Measurements from ENCODE around the gene LDHB. TPM values are rescaled to one million over a fixed set of nuclear protein-coding genes. Genes with fewer than 3 reads are reported as not detected.

LDHB gene
- polyA plus RNA-seq, 1 of the 3 experiments (the other 2 are of a cell fraction): 469 TPM

DNA sequence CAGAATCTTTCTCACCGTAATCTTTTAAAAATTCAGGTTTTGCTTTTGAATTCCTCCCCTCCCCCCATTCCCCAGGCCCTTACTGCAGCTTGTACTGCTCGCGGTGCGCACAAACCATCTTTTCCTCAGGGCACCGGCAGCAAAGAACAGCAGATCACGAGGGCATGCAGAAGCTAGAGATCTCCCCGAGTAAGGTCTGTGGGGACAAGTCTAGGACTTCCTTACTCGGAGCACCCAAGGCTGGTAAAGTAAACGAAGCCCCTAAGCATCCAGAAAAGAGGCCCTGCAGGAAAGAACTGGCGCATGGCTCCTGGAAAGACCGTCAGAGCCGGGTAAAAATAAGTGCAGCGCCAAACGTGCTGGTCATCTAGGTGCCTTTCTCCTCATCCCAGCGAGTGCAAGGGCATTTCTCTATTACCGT lies 727 bp downstream of the LDHB start:
- peak; percentile 38 for DNase-seq
- peaks cover 30 to 31% of the 10 kb centered on the region in 2 experiments for H3K36me3 ChIP-seq (replicated peaks in 1 of 2; ENCODE audit: control insufficient read depth in 1 of 2, insufficient read depth in 2 of 2, low read length in 1 of 2)
- no peak for TF ChIP-seq MXI1 (IDR thresholded peaks at IDR 0.05; ENCODE audit: low read depth, low read length)
- TF ChIP-seq, protein P1, sequence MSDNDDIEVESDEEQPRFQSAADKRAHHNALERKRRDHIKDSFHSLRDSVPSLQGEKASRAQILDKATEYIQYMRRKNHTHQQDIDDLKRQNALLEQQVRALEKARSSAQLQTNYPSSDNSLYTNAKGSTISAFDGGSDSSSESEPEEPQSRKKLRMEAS (IDR thresholded peaks at IDR 0.05; ENCODE audit: low read depth): no peak
- H3K9me2 ChIP-seq: no peaks in the 10 kb centered on the region
- WGBS (ENCODE audit: low lambda C conversion rate): 2% methylated on average over 16 of the region's 16 CpGs
- H3K79me2 ChIP-seq (ENCODE audit: insufficient read depth): peaks cover 56% of the 10 kb centered on the region
- peaks cover 4% of the 10 kb centered on the region; the same call in 1 of the 2 replicates for H4K20me1 ChIP-seq (ENCODE audit: insufficient read depth)
- CTCF ChIA-PET: interaction anchor here (1.0 to 1.5 kb wide), 3 partner anchors 10 to 41 kb away, joined by 3 to 7 read pairs (median 3); no protein-coding TSS in a partner anchor
- H3K9ac ChIP-seq: peak overlapping the region; percentile 86
- peak overlapping the region; percentile 91 to 95 for H3K4me3 ChIP-seq (ENCODE audit: low read depth in 2 of 2, low read length in 1 of 2)
- H3K27me3 ChIP-seq (ENCODE audit: insufficient read depth): peaks cover 6% of the 10 kb centered on the region; the same call in 1 of the 2 replicates
- H2AFZ ChIP-seq (ENCODE audit: low read depth): peak overlapping the region; percentile 94; the same call in 1 of the 2 replicates
- H3F3A ChIP-seq (replicated peaks; ENCODE audit: insufficient read depth): no peaks in the 10 kb centered on the region
- POLR2A ChIA-PET: interaction anchor here (1.0 to 1.8 kb wide), 5 partner anchors 8 to 219 kb away, joined by 3 to 7 read pairs (median 4); partner anchors contain the start of genes GOLT1B, PYROXD1 and RECQL
- peak overlapping the region; percentile 75 to 93 for H3K27ac ChIP-seq (ENCODE audit: low read depth in 2 of 2, low read length in 1 of 2)
- peaks cover 0 to 17% of the 10 kb centered on the region in 2 experiments; a peak in 3 of 4 replicates for H3K4me1 ChIP-seq (ENCODE audit: control insufficient read depth in 1 of 2, insufficient read depth in 2 of 2, low read depth in 1 of 2, low read length in 1 of 2)
- no peaks in the 10 kb centered on the region for H3K9me3 ChIP-seq
- H3K4me2 ChIP-seq: peak overlapping the region; percentile 94

DNA sequence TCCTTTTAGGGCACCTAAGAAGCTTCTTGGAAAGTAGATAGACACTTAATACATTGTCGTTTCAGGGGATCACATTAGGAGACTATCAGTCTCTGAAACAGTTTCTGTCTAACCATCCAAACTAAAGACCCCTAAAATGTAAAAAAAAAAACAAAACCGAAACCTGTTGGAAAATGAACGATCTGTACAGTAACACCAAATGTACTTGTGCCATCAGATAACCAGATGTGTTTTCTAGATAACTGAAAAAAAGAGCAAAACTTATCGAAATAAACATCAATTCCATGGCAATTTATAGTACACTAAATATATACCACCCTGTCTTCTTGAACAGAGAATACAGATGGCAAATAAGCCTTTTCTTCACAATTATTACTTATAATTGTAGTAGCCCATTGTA lies 2.1 kb downstream of the LDHB start:
- CTCF ChIA-PET: interaction anchor here (0.6 to 1.0 kb wide), 2 partner anchors 25 to 334 kb away, joined by 3 to 4 read pairs; no protein-coding TSS in a partner anchor
- peaks cover 63% of the 10 kb centered on the region for H3K79me2 ChIP-seq (ENCODE audit: insufficient read depth)
- 46% methylated on average over 4 of the region's 4 CpGs for WGBS (ENCODE audit: low lambda C conversion rate)
- TF ChIP-seq FOSL2 (IDR thresholded peaks at IDR 0.05; ENCODE audit: borderline replicate concordance, low read depth) (no peak), RAD21 (IDR thresholded peaks at IDR 0.05; ENCODE audit: low read length) (no peak), RXRA (IDR thresholded peaks at IDR 0.05; ENCODE audit: borderline replicate concordance, low read depth) (no peak), MEF2A (IDR thresholded peaks at IDR 0.05; ENCODE audit: borderline replicate concordance, low read depth) (no peak), FOXM1 (IDR thresholded peaks at IDR 0.05; ENCODE audit: low read depth) (no peak), SMC3 (IDR thresholded peaks at IDR 0.05; ENCODE audit: low read depth, low read length) (no peak), RCOR1 (IDR thresholded peaks at IDR 0.05; ENCODE audit: low read length) (no peak)
- TF ChIP-seq, protein P2, sequence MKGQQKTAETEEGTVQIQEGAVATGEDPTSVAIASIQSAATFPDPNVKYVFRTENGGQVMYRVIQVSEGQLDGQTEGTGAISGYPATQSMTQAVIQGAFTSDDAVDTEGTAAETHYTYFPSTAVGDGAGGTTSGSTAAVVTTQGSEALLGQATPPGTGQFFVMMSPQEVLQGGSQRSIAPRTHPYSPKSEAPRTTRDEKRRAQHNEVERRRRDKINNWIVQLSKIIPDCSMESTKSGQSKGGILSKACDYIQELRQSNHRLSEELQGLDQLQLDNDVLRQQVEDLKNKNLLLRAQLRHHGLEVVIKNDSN (IDR thresholded peaks at IDR 0.05; ENCODE audit: borderline replicate concordance, low read depth): no peak
- TF ChIP-seq, protein P3, sequence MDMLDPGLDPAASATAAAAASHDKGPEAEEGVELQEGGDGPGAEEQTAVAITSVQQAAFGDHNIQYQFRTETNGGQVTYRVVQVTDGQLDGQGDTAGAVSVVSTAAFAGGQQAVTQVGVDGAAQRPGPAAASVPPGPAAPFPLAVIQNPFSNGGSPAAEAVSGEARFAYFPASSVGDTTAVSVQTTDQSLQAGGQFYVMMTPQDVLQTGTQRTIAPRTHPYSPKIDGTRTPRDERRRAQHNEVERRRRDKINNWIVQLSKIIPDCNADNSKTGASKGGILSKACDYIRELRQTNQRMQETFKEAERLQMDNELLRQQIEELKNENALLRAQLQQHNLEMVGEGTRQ (IDR thresholded peaks at IDR 0.05; ENCODE audit: borderline replicate concordance, low read depth, low read length): no peak
- TF ChIP-seq, protein P4, sequence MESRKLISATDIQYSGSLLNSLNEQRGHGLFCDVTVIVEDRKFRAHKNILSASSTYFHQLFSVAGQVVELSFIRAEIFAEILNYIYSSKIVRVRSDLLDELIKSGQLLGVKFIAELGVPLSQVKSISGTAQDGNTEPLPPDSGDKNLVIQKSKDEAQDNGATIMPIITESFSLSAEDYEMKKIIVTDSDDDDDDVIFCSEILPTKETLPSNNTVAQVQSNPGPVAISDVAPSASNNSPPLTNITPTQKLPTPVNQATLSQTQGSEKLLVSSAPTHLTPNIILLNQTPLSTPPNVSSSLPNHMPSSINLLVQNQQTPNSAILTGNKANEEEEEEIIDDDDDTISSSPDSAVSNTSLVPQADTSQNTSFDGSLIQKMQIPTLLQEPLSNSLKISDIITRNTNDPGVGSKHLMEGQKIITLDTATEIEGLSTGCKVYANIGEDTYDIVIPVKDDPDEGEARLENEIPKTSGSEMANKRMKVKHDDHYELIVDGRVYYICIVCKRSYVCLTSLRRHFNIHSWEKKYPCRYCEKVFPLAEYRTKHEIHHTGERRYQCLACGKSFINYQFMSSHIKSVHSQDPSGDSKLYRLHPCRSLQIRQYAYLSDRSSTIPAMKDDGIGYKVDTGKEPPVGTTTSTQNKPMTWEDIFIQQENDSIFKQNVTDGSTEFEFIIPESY (IDR thresholded peaks at IDR 0.05; ENCODE audit: borderline replicate concordance, low read depth): no peak
- TF ChIP-seq, protein P5, sequence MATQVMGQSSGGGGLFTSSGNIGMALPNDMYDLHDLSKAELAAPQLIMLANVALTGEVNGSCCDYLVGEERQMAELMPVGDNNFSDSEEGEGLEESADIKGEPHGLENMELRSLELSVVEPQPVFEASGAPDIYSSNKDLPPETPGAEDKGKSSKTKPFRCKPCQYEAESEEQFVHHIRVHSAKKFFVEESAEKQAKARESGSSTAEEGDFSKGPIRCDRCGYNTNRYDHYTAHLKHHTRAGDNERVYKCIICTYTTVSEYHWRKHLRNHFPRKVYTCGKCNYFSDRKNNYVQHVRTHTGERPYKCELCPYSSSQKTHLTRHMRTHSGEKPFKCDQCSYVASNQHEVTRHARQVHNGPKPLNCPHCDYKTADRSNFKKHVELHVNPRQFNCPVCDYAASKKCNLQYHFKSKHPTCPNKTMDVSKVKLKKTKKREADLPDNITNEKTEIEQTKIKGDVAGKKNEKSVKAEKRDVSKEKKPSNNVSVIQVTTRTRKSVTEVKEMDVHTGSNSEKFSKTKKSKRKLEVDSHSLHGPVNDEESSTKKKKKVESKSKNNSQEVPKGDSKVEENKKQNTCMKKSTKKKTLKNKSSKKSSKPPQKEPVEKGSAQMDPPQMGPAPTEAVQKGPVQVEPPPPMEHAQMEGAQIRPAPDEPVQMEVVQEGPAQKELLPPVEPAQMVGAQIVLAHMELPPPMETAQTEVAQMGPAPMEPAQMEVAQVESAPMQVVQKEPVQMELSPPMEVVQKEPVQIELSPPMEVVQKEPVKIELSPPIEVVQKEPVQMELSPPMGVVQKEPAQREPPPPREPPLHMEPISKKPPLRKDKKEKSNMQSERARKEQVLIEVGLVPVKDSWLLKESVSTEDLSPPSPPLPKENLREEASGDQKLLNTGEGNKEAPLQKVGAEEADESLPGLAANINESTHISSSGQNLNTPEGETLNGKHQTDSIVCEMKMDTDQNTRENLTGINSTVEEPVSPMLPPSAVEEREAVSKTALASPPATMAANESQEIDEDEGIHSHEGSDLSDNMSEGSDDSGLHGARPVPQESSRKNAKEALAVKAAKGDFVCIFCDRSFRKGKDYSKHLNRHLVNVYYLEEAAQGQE (IDR thresholded peaks at IDR 0.05; ENCODE audit: low read depth, low read length): no peak
- TF ChIP-seq, protein P6, sequence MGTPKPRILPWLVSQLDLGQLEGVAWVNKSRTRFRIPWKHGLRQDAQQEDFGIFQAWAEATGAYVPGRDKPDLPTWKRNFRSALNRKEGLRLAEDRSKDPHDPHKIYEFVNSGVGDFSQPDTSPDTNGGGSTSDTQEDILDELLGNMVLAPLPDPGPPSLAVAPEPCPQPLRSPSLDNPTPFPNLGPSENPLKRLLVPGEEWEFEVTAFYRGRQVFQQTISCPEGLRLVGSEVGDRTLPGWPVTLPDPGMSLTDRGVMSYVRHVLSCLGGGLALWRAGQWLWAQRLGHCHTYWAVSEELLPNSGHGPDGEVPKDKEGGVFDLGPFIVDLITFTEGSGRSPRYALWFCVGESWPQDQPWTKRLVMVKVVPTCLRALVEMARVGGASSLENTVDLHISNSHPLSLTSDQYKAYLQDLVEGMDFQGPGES (IDR thresholded peaks at IDR 0.05; ENCODE audit: low read depth, low read length): no peak

More for the DNA sequence above, 2.1 kb downstream of the LDHB start:
- Histone ChIP-seq H2AFZ (ENCODE audit: low read depth) (no peak overlapping the region), H3K36me3 (replicated peaks in 1 of 2; ENCODE audit: control insufficient read depth in 1 of 2, insufficient read depth in 2 of 2, low read length in 1 of 2) (peaks cover 42 to 43% of the 10 kb centered on the region in 2 experiments), H3K9me2 (no peaks in the 10 kb centered on the region), H3K27me3 (ENCODE audit: insufficient read depth) (peaks cover 5% of the 10 kb centered on the region; the same call in 1 of the 2 replicates), H3K4me2 (peak overlapping the region; percentile 94), H3K4me3 (ENCODE audit: low read depth in 2 of 2, low read length in 1 of 2) (peak overlapping the region; percentile 91 to 95; a peak in 2 of 4 replicates), H3F3A (replicated peaks; ENCODE audit: insufficient read depth) (no peaks in the 10 kb centered on the region), H4K20me1 (ENCODE audit: insufficient read depth) (peaks cover 4% of the 10 kb centered on the region; the same call in 1 of the 2 replicates), H3K27ac (ENCODE audit: low read depth in 2 of 2, low read length in 1 of 2) (no peak overlapping the region), H3K9ac (peak overlapping the region; percentile 86; the same call in 1 of the 2 replicates), H3K4me1 (ENCODE audit: control insufficient read depth in 1 of 2, insufficient read depth in 2 of 2, low read depth in 1 of 2, low read length in 1 of 2) (peaks cover 3 to 17% of the 10 kb centered on the region in 2 experiments; a peak in 3 of 4 replicates), H3K9me3 (no peaks in the 10 kb centered on the region)
- no peak for DNase-seq
- POLR2A ChIA-PET: no interaction called here

All from SK-N-SH (cell line).